Measurements from ENCODE around the gene KAT5. TPM values are rescaled to one million over a fixed set of nuclear protein-coding genes. Genes with fewer than 3 reads are reported as not detected.

Gene KAT5
- total RNA-seq, 4 donors from 2014 or later: 49.7 to 84.9 (median 81.6) TPM

DNA sequence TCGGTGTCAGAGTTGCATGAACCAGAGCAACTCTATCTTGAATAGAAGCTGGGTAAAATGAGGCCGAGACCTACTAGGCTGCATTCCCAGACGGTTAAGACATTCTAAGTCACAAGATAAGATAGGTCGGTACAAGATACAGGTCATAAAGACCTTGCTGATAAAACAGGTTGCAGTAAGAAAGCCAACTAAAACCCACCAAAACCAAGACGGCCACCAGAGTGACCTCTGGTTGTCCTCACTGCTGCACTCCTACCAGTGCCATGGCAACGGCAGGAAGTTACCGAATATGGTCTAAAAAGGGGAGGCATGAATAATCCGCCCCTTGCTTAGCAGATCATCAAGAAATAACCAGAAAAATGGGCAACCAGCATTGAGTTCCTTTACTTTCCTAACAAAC is 2.4 kb upstream of the KAT5 start:
- Histone ChIP-seq H3K9me3 (no peaks in the 10 kb centered on the region), H3K27ac (no peak overlapping the region), H3K4me3 (no peak overlapping the region), H3K4me1 (peaks cover 0 to 35% (median 8%) of the 10 kb centered on the region in 3 donors), H3K27me3 (no peaks in the 10 kb centered on the region), H3K36me3 (peaks cover 1 to 19% of the 10 kb centered on the region in 2 donors)
- TF ChIP-seq CTCF (IDR thresholded peaks at IDR 0.05) (no peak), EP300 (IDR thresholded peaks at IDR 0.05) (no peak), POLR2AphosphoS5 (IDR thresholded peaks at IDR 0.05) (no peak), POLR2A (IDR thresholded peaks at IDR 0.05) (no peak)
- ATAC-seq: no peak
- WGBS, 2 donors (ENCODE audit: low coverage in 1 of 2): 49 to 72% methylated on average over 4 to 7 of the region's 8 CpGs

- ATAC-seq: no peak
- H3K4me1 ChIP-seq: peaks cover 0 to 35% (median 8%) of the 10 kb centered on the region in 3 donors
- no peaks in the 10 kb centered on the region for H3K9me3 ChIP-seq
- H3K27me3 ChIP-seq: no peaks in the 10 kb centered on the region
- H3K36me3 ChIP-seq: peaks cover 2 to 27% of the 10 kb centered on the region in 2 donors
- no peak overlapping the region for H3K4me3 ChIP-seq
- TF ChIP-seq CTCF (IDR thresholded peaks at IDR 0.05) (no peak), EP300 (IDR thresholded peaks at IDR 0.05) (no peak), POLR2AphosphoS5 (IDR thresholded peaks at IDR 0.05) (no peak), POLR2A (IDR thresholded peaks at IDR 0.05) (no peak)
- WGBS, 2 donors (ENCODE audit: low coverage in 1 of 2): 67 to 78% methylated on average over 1 to 3 of the region's 3 CpGs
- H3K27ac ChIP-seq: peak overlapping the region in 2 of 4 donors; percentile 99 to 100
Observed at GRCh38 chr11:65710421-65710820, 1.6 kb upstream of the KAT5 start.

GRCh38 chr11:65712633-65713076 is 603 bp downstream of the KAT5 start:
- H3K4me3 ChIP-seq: peak overlapping the region; percentile 49 to 88
- H3K9me3 ChIP-seq: no peaks in the 10 kb centered on the region
- H3K27ac ChIP-seq: peak overlapping the region; percentile 90 to 100 (median 100)
- WGBS, 2 donors (ENCODE audit: low coverage in 1 of 2): 0 to 29% methylated on average over 1 to 5 of the region's 11 CpGs
- peaks cover 2 to 49% of the 10 kb centered on the region in 2 donors for H3K36me3 ChIP-seq
- H3K4me1 ChIP-seq: peaks cover 0 to 42% (median 8%) of the 10 kb centered on the region in 3 donors
- no peak for TF ChIP-seq CTCF (IDR thresholded peaks at IDR 0.05)
- TF ChIP-seq POLR2A (IDR thresholded peaks at IDR 0.05): no peak
- no peak for TF ChIP-seq EP300 (IDR thresholded peaks at IDR 0.05)
- no peak for TF ChIP-seq POLR2AphosphoS5 (IDR thresholded peaks at IDR 0.05)
- no peaks in the 10 kb centered on the region for H3K27me3 ChIP-seq
- ATAC-seq: no peak

GRCh38 chr11:65713212-65713969 is 1.3 kb downstream of the KAT5 start:
- ATAC-seq: no peak
- no peak for TF ChIP-seq POLR2A (IDR thresholded peaks at IDR 0.05)
- TF ChIP-seq POLR2AphosphoS5 (IDR thresholded peaks at IDR 0.05): no peak
- no peak for TF ChIP-seq CTCF (IDR thresholded peaks at IDR 0.05)
- TF ChIP-seq EP300 (IDR thresholded peaks at IDR 0.05): no peak
- Histone ChIP-seq H3K27me3 (no peaks in the 10 kb centered on the region), H3K36me3 (peaks cover 2 to 57% of the 10 kb centered on the region in 2 donors), H3K4me1 (peaks cover 0 to 49% (median 8%) of the 10 kb centered on the region in 3 donors), H3K9me3 (no peaks in the 10 kb centered on the region), H3K27ac (peak overlapping the region in 3 of 4 donors; percentile 99 to 100 (median 100)), H3K4me3 (peak overlapping the region in 1 of 2 donors; percentile 88)
- 80% methylated on average over 1 of the region's 24 CpGs; no CpG with 5 or more reads in 1 of the 2 donors for WGBS, 2 donors (ENCODE audit: low coverage in 1 of 2)

DNA sequence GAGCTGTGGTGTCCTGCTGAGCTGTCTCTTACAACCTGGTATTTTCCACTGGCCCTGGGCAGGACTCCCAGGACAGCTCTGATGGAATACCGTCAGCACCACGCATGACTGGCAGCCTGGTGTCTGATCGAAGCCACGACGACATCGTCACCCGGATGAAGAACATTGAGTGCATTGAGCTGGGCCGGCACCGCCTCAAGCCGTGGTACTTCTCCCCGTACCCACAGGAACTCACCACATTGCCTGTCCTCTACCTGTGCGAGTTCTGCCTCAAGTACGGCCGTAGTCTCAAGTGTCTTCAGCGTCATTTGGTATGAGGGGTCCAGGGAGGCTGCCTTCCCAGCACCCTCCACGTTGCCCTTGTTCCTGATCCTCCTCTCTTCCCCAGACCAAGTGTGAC is 2.4 kb downstream of the KAT5 start:
- Histone ChIP-seq H3K4me1 (peaks cover 3 to 60% (median 14%) of the 10 kb centered on the region in 3 donors), H3K27ac (peak overlapping the region in 2 of 4 donors; percentile 22 to 24), H3K27me3 (no peaks in the 10 kb centered on the region), H3K9me3 (no peaks in the 10 kb centered on the region), H3K4me3 (no peak overlapping the region), H3K36me3 (peaks cover 2 to 67% of the 10 kb centered on the region in 2 donors)
- no peak for ATAC-seq
- TF ChIP-seq POLR2AphosphoS5 (IDR thresholded peaks at IDR 0.05): no peak
- no peak for TF ChIP-seq POLR2A (IDR thresholded peaks at IDR 0.05)
- no peak for TF ChIP-seq CTCF (IDR thresholded peaks at IDR 0.05)
- no peak for TF ChIP-seq EP300 (IDR thresholded peaks at IDR 0.05)
- 89 to 90% methylated on average over 8 to 10 of the region's 16 CpGs for WGBS, 2 donors (ENCODE audit: low coverage in 1 of 2)
